IPS DF 6.9 (cell line): ENCODE measurements around the gene LDLRAD3.

Experiments
- DNase-seq: peaks from one replicate; pipeline ENCODE4 v3.0.0-alpha.2; 2013; ENCODE audit warnings: low read depth, low spot score
- H3K27ac ChIP-seq: one replicate; pipeline ENCODE4 v1.5.1; 2013; ENCODE audit warnings: low read length, control low read depth
- H3K27me3 ChIP-seq: 2 replicates; pipeline ENCODE4 v1.6.1; 2013; ENCODE audit warnings: mild to moderate bottlenecking, low read length; ENCODE audit not compliant: control insufficient read depth, insufficient read depth
- H3K36me3 ChIP-seq: 2 replicates; pipeline ENCODE4 v1.6.1; 2013; ENCODE audit warnings: low read length; ENCODE audit not compliant: control insufficient read depth, insufficient read depth
- H3K4me1 ChIP-seq: 2 replicates; pipeline ENCODE4 v1.6.1; 2013; ENCODE audit warnings: low read length; ENCODE audit not compliant: control insufficient read depth, insufficient read depth
- H3K4me3 ChIP-seq: 2 replicates; pipeline ENCODE4 v1.5.1; 2013; ENCODE audit warnings: mild to moderate bottlenecking, low read length
- H3K9me3 ChIP-seq: 2 replicates; pipeline ENCODE4 v1.6.1; 2013; ENCODE audit warnings: low read length, inconsistent platforms; ENCODE audit not compliant: control insufficient read depth, insufficient read depth
- WGBS: extraction: QIAGEN DNeasy Blood & Tissue Kit; methylation state at CpG from one replicate; pipeline ENCODE4 v1.1.7; 2013; ENCODE audit warnings: mixed read lengths, missing lambda C conversion rate; ENCODE audit not compliant: insufficient read length, insufficient coverage; 5-methylcytosine and 5-hydroxymethylcytosine counted together

LDLRAD3 gene

GRCh38 chr11:36247493-36247892 lies 303.6 kb downstream of the LDLRAD3 start:
- Histone ChIP-seq H3K27ac (no peak overlapping the region), H3K27me3 (no peaks in the 10 kb centered on the region), H3K4me3 (no peak overlapping the region), H3K36me3 (no peaks in the 10 kb centered on the region), H3K9me3 (no peaks in the 10 kb centered on the region), H3K4me1 (no peaks in the 10 kb centered on the region)
- no peak for DNase-seq
- no CpG with 5 or more reads among the region's 3 CpGs for WGBS

GRCh38 chr11:36248436-36248835 lies 304.6 kb downstream of the LDLRAD3 start:
- Histone ChIP-seq H3K4me1 (no peaks in the 10 kb centered on the region), H3K27ac (no peak overlapping the region), H3K4me3 (no peak overlapping the region), H3K27me3 (no peaks in the 10 kb centered on the region), H3K9me3 (no peaks in the 10 kb centered on the region), H3K36me3 (no peaks in the 10 kb centered on the region)
- WGBS: no CpG with 5 or more reads among the region's 4 CpGs
- no peak for DNase-seq

DNA sequence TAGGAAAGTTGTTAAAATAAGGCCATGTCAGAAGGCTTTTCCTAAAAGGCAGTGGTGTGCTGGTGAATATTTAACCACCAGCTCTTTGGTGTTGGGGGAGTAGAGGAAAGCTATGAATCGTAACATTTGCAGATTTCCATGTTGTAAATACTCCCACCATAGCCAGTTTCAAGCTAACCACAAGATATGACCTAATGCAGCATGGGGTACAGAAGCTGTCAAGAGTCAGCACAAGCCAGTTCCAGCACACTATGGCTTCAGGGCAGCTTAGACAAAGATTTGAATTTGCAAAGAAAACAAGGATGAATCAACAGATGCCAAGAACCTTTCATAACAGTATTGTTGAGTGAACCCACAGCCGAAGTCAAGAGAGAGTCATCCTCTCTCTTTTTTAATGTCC lies 305.4 kb downstream of the LDLRAD3 start:
- no CpG with 5 or more reads among the region's 2 CpGs for WGBS
- no peak for DNase-seq
- no peak overlapping the region for H3K4me3 ChIP-seq
- H3K27me3 ChIP-seq: no peaks in the 10 kb centered on the region
- H3K4me1 ChIP-seq: no peaks in the 10 kb centered on the region
- H3K36me3 ChIP-seq: no peaks in the 10 kb centered on the region
- no peaks in the 10 kb centered on the region for H3K9me3 ChIP-seq
- no peak overlapping the region for H3K27ac ChIP-seq

DNA sequence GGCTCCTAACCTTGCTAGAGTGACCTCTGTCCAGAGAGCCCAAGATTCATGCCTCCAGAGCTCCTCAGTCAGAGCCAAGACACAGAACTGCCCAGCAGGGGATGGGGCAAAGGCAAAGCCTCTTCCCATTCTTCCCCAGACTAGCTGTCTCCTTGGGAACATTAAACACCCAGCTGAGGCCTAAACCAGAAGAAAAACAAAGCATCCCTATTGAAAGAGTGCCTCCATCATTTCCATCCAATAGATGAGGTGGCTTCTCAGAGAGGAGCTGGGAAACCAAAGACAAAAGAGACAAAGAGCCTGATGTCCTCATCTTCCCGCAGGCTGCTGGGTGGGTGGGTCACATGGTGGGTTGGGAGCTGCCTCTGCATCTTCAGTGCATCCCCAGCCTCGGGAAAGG lies 308.0 kb downstream of the LDLRAD3 start:
- Histone ChIP-seq H3K27me3 (no peaks in the 10 kb centered on the region), H3K36me3 (no peaks in the 10 kb centered on the region), H3K27ac (no peak overlapping the region), H3K4me1 (no peaks in the 10 kb centered on the region), H3K4me3 (no peak overlapping the region), H3K9me3 (no peaks in the 10 kb centered on the region)
- no peak for DNase-seq
- WGBS: no CpG with 5 or more reads among the region's 2 CpGs

DNA sequence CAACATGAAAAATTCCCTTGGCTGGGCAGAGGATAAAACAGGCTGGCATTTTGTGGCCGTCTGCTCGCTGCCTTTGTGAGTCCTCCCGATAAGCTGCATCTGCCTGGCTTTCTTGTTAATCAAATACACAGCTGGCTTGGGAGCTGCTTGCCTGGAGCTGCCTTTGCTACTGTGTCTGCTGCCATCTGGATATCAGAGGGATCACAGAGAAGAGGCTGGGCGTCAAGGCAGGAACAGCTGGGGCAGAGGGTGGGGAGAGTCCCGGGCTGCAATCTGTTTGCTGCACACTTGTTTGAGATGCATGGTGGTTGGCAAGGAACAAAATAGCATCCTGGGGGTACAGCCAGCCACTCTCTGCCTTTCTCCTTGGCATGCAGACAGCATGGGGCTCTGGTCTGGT lies 309.4 kb downstream of the LDLRAD3 start:
- WGBS: no CpG with 5 or more reads among the region's 5 CpGs
- Histone ChIP-seq H3K9me3 (no peaks in the 10 kb centered on the region), H3K36me3 (no peaks in the 10 kb centered on the region)

GRCh38 chr11:36254713-36255112 lies 310.9 kb downstream of the LDLRAD3 start:
- no peaks in the 10 kb centered on the region for H3K9me3 ChIP-seq
- no peak overlapping the region for H3K27ac ChIP-seq
- no peaks in the 10 kb centered on the region for H3K27me3 ChIP-seq
- H3K4me3 ChIP-seq: no peak overlapping the region
- H3K36me3 ChIP-seq: no peaks in the 10 kb centered on the region
- H3K4me1 ChIP-seq: peaks cover 2% of the 10 kb centered on the region; the same call in 1 of the 2 replicates
- no CpG with 5 or more reads among the region's 1 CpG for WGBS
- DNase-seq: no peak

More for the DNA sequence above, 309.4 kb downstream of the LDLRAD3 start:
- Histone ChIP-seq H3K4me1 (no peaks in the 10 kb centered on the region), H3K27me3 (no peaks in the 10 kb centered on the region), H3K27ac (no peak overlapping the region), H3K4me3 (no peak overlapping the region)
- no peak for DNase-seq

DNA sequence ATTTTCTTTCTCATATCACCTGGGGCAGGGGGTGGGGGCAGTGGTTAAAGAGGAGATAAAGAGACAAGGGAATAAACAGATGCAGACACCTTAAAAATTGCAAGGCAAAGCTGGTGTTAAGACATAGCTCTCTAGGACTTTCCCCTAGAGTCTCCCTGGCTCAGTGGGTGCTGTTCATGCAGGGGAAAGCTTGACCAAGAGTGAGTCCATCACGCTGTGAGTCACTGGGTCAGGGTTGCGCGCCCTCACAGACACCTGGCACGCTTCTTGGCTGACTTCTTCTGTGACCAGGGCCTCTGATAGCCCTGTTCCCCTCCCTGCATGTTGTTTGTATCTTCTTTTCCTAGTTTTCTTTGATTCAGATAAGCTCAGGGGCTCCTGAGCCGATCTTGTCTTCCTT lies 313.5 kb downstream of the LDLRAD3 start:
- no CpG with 5 or more reads among the region's 5 CpGs for WGBS
- no peaks in the 10 kb centered on the region for H3K36me3 ChIP-seq
- H3K9me3 ChIP-seq: no peaks in the 10 kb centered on the region
- H3K27me3 ChIP-seq: no peaks in the 10 kb centered on the region
- H3K27ac ChIP-seq: no peak overlapping the region
- no peak for DNase-seq
- H3K4me1 ChIP-seq: peaks cover 2% of the 10 kb centered on the region; the same call in 1 of the 2 replicates
- no peak overlapping the region for H3K4me3 ChIP-seq

- no CpG with 5 or more reads among the region's 12 CpGs for WGBS
- no peaks in the 10 kb centered on the region for H3K27me3 ChIP-seq
- no peak overlapping the region for H3K27ac ChIP-seq
- DNase-seq: peak; percentile 45
- H3K9me3 ChIP-seq: no peaks in the 10 kb centered on the region
- H3K36me3 ChIP-seq: no peaks in the 10 kb centered on the region
- H3K4me3 ChIP-seq: no peak overlapping the region
- peaks cover 2% of the 10 kb centered on the region; the same call in 1 of the 2 replicates for H3K4me1 ChIP-seq
Measured at GRCh38 chr11:36258730-36259360, 315.0 kb downstream of the LDLRAD3 start.

DNA sequence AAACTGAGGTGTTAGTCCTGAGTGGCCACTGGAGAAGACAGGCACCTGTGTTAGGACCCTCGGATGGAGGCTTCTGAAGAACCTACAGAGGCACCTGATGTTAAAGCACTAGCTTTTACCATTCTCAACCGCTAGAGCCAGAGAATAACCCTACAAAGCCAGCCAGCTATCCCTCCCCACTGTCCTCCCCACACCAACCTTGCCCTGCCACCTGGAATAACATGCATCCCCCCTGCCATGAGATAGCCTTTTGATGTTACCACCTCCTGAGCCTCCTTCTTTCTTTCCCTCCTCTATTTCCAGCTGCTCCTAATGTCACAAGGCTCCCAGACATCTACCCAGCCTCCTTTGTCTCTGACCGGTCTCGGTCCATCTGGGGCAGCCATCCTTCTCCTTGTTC lies 317.2 kb downstream of the LDLRAD3 start:
- no peaks in the 10 kb centered on the region for H3K27me3 ChIP-seq
- H3K36me3 ChIP-seq: no peaks in the 10 kb centered on the region
- peaks cover 2% of the 10 kb centered on the region; the same call in 1 of the 2 replicates for H3K4me1 ChIP-seq
- H3K4me3 ChIP-seq: no peak overlapping the region
- no peaks in the 10 kb centered on the region for H3K9me3 ChIP-seq
- no peak overlapping the region for H3K27ac ChIP-seq
- DNase-seq: no peak
- WGBS: no CpG with 5 or more reads among the region's 4 CpGs

- WGBS: no CpG with 5 or more reads among the region's 9 CpGs
Measured at GRCh38 chr11:36264011-36264972, 320.4 kb downstream of the LDLRAD3 start.

More at GRCh38 chr11:36264011-36264972, 320.4 kb downstream of the LDLRAD3 start:
- Histone ChIP-seq H3K27ac (no peak overlapping the region), H3K4me1 (no peaks in the 10 kb centered on the region), H3K36me3 (no peaks in the 10 kb centered on the region), H3K27me3 (no peaks in the 10 kb centered on the region), H3K9me3 (no peaks in the 10 kb centered on the region), H3K4me3 (no peak overlapping the region)
- no peak for DNase-seq
